Measurements from ENCODE around the gene MOGAT2. TPM values are rescaled to one million over a fixed set of nuclear protein-coding genes. Genes with fewer than 3 reads are reported as not detected.
"Not testable (repeated sequence)": the region's sequence is repeated elsewhere in the genome, so short reads cannot be mapped to it uniquely, and the experiment has no call there.

The MOGAT2 gene
- total RNA-seq, 1 donor from 2014 or later = not detected

DNA sequence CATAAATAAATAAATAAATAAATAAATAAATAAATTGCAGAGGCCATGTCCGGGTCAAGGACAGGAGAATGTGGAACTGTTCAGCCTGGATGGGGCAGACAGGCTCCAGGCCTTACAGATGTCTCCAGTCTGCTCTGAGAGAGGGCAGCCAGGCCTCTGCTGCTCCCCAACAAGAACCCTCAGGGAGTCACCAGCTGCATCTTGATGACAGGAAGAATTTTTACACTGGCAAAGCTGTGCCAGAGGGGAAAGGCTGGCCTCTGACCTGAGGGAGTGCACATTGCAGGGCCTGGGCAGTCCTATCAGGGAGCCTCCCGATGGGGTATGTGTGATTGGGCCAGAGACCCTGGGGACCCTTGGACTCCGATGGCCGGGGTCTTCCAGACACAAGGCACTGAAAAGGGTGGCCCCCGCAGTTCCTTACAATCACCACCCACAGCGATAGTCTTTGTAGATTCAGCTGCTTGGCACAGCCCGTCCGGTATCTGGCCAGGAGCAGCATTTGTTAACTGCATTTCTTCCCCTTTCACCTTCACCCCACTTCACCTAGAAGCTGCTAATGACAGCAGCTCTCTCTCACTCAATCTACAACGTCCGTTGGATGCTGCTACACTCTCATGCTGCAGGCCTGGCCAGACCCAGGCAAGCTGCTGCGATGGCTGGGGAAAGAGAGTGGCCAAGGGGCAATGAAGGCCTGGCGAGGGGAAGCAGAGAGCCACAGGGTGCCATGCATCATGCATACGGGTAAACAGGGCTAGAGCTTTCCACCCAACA, 8.1 kb downstream of the MOGAT2 start:
- intact Hi-C loops (cut with micrococcal nuclease) = no loop called here
- Mint-ChIP-seq H3K4me3 (ENCODE audit: low read depth) (no peak overlapping the region), H3K36me3 (ENCODE audit: low read depth) (no peaks in the 10 kb centered on the region), H3K9me3 (no peaks in the 10 kb centered on the region), H3K4me1 (ENCODE audit: low read depth) (no peaks in the 10 kb centered on the region), H3K27me3 (ENCODE audit: low read depth) (no peaks in the 10 kb centered on the region), H3K27ac (no peak overlapping the region)
- DNase-seq (ENCODE audit: low spot score) = no peak

GRCh38 chr11:75728992-75729391, 11.4 kb downstream of the MOGAT2 start:
- no peak for DNase-seq (ENCODE audit: low spot score)
- intact Hi-C loops (cut with micrococcal nuclease) = no loop called here
- Mint-ChIP-seq H3K36me3 (ENCODE audit: low read depth) (no peaks in the 10 kb centered on the region), H3K9me3 (no peaks in the 10 kb centered on the region), H3K4me3 (ENCODE audit: low read depth) (no peak overlapping the region), H3K4me1 (ENCODE audit: low read depth) (peaks cover 3% of the 10 kb centered on the region), H3K27ac (no peak overlapping the region), H3K27me3 (ENCODE audit: low read depth) (no peaks in the 10 kb centered on the region)

DNA sequence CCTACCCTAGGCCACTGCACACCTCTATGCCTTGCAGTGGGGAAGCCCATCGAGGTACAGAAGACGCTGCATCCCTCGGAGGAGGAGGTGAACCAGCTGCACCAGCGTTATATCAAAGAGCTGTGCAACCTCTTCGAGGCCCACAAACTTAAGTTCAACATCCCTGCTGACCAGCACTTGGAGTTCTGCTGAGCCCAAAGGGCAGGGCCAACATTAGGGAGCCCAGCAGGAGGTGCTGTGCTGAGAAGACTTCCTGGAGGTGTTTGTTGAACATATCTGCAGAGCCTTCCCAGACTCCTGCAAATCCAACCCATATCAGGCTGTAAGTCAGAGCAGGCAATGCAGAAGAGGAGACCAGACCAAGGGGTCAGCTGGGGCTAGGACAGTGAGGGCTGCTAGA, 13.5 kb downstream of the MOGAT2 start:
- DNase-seq (ENCODE audit: low spot score) = no peak
- Mint-ChIP-seq H3K9me3 (no peaks in the 10 kb centered on the region), H3K27me3 (ENCODE audit: low read depth) (no peaks in the 10 kb centered on the region), H3K4me1 (ENCODE audit: low read depth) (peaks cover 4% of the 10 kb centered on the region), H3K36me3 (ENCODE audit: low read depth) (no peaks in the 10 kb centered on the region), H3K27ac (no peak overlapping the region), H3K4me3 (ENCODE audit: low read depth) (no peak overlapping the region)
- intact Hi-C loops (cut with micrococcal nuclease) = no loop called here

GRCh38 chr11:75733071-75733430, 15.4 kb downstream of the MOGAT2 start:
- DNase-seq (ENCODE audit: low spot score) = no peak
- Mint-ChIP-seq H3K4me3 (ENCODE audit: low read depth) (no peak overlapping the region), H3K4me1 (ENCODE audit: low read depth) (peaks cover 4% of the 10 kb centered on the region), H3K9me3 (no peaks in the 10 kb centered on the region), H3K36me3 (ENCODE audit: low read depth) (no peaks in the 10 kb centered on the region), H3K27ac (no peak overlapping the region), H3K27me3 (ENCODE audit: low read depth) (peaks cover 4% of the 10 kb centered on the region)
- intact Hi-C loops (cut with micrococcal nuclease) = no loop called here

DNA sequence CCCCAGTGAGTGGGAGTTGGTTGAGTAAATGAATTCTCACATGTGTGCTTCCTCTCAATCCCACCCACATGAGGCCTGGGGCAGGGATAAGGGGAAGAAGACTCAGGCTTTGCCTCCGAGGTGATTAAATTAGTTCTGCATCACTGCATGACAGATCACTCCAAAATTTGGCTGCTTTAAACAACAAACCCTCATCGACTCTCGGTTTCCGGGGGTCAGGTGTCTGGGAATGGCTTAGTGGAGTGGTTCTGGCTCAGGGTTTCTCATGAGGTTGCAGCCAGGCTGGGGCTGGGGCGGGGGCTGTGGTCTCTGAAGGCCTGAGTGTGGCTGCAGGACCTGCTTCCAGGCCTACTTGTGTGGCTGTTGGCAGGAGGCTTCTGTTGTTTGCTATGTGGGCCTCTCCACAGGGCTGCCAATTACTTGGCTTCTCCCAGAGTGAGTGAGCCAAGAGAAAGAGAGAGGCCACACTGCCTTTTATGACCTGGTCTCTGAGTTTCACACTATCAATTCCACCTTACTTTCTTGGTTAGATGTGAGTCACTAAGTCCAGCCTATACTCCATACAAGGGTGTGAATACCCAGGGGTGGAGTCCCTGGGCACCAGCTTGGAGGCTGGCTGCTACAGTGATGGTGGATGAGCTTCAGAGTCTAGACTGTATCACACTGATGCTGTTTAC, 15.9 kb downstream of the MOGAT2 start:
- Mint-ChIP-seq H3K9me3 (no peaks in the 10 kb centered on the region), H3K36me3 (ENCODE audit: low read depth) (no peaks in the 10 kb centered on the region), H3K27me3 (ENCODE audit: low read depth) (peaks cover 4% of the 10 kb centered on the region), H3K4me1 (ENCODE audit: low read depth) (peaks cover 4% of the 10 kb centered on the region), H3K4me3 (ENCODE audit: low read depth) (no peak overlapping the region), H3K27ac (no peak overlapping the region)
- no peak for DNase-seq (ENCODE audit: low spot score)
- intact Hi-C loops (cut with micrococcal nuclease) = no loop called here

DNA sequence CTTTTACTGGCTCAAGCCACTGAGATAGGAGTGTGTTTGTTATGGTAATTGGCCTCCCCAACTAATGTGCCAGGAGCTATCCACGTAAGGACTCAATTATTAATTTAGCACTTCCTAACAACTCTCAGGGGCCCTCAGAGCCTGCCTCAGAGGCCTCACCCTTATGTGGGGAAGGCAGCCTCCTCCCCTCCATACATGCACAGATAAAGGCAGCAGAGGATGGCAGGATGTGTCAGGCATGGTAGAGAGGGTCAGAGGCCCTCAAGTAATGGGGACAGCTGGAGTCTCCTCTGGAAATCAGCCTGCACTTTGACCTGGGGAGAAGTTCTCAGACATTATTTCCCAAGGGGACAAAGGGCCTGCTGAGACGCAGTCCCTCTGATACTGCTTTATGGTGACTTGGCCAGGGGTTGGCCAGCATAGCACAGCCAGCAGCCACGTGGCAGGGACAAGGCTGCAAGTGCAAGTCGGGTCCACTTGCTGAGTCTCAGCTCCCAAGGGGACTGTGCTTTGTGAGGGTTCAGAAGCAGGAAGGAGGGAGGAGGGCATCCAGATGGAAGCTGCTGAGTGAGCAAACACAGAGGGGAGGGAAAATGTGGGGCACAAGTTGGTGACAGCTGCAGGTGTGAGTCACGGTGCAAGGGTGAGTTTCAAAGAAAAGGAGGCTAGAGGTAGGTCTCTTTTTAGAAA, 17.0 kb downstream of the MOGAT2 start:
- no peak for DNase-seq (ENCODE audit: low spot score)
- H3K9me3 Mint-ChIP-seq = no peaks in the 10 kb centered on the region
- intact Hi-C loops (cut with micrococcal nuclease) = no loop called here
- H3K36me3 Mint-ChIP-seq (ENCODE audit: low read depth) = no peaks in the 10 kb centered on the region
- no peak overlapping the region for H3K27ac Mint-ChIP-seq
- H3K4me3 Mint-ChIP-seq (ENCODE audit: low read depth) = no peak overlapping the region
- H3K27me3 Mint-ChIP-seq (ENCODE audit: low read depth) = peaks cover 10% of the 10 kb centered on the region
- peaks cover 4% of the 10 kb centered on the region for H3K4me1 Mint-ChIP-seq (ENCODE audit: low read depth)

- H3K27me3 Mint-ChIP-seq (ENCODE audit: low read depth) = peaks cover 17% of the 10 kb centered on the region
- H3K4me3 Mint-ChIP-seq (ENCODE audit: low read depth) = no peak overlapping the region
- DNase-seq (ENCODE audit: low spot score) = no peak
- no peaks in the 10 kb centered on the region for H3K9me3 Mint-ChIP-seq
- no peak overlapping the region for H3K27ac Mint-ChIP-seq
- no peaks in the 10 kb centered on the region for H3K36me3 Mint-ChIP-seq (ENCODE audit: low read depth)
- peaks cover 4% of the 10 kb centered on the region for H3K4me1 Mint-ChIP-seq (ENCODE audit: low read depth)
- intact Hi-C loops (cut with micrococcal nuclease) = no loop called here
These were observed 17.7 kb downstream of the MOGAT2 start for GRCh38 chr11:75735181-75735845.

- peaks cover 23% of the 10 kb centered on the region for H3K27me3 Mint-ChIP-seq (ENCODE audit: low read depth)
- intact Hi-C loops (cut with micrococcal nuclease) = no loop called here
- no peak overlapping the region for H3K27ac Mint-ChIP-seq
- no peak for DNase-seq (ENCODE audit: low spot score)
- no peak overlapping the region for H3K4me3 Mint-ChIP-seq (ENCODE audit: low read depth)
- H3K4me1 Mint-ChIP-seq (ENCODE audit: low read depth) = peaks cover 4% of the 10 kb centered on the region
- H3K36me3 Mint-ChIP-seq (ENCODE audit: low read depth) = no peaks in the 10 kb centered on the region
- H3K9me3 Mint-ChIP-seq = no peaks in the 10 kb centered on the region
These were observed 19.7 kb downstream of the MOGAT2 start for GRCh38 chr11:75737314-75737713.

- Mint-ChIP-seq H3K27ac (no peak overlapping the region), H3K9me3 (no peaks in the 10 kb centered on the region), H3K4me3 (ENCODE audit: low read depth) (no peak overlapping the region), H3K27me3 (ENCODE audit: low read depth) (peaks cover 34% of the 10 kb centered on the region), H3K4me1 (ENCODE audit: low read depth) (no peaks in the 10 kb centered on the region), H3K36me3 (ENCODE audit: low read depth) (no peaks in the 10 kb centered on the region)
- intact Hi-C loops (cut with micrococcal nuclease) = no loop called here
- DNase-seq (ENCODE audit: low spot score) = no peak
These were observed 23.0 kb downstream of the MOGAT2 start for GRCh38 chr11:75740681-75741080.

GRCh38 chr11:75743159-75743558, 25.5 kb downstream of the MOGAT2 start:
- intact Hi-C loops (cut with micrococcal nuclease); H3K9me3 Mint-ChIP-seq; DNase-seq (ENCODE audit: low spot score); H3K4me3 Mint-ChIP-seq (ENCODE audit: low read depth); H3K36me3 Mint-ChIP-seq (ENCODE audit: low read depth); H3K27ac Mint-ChIP-seq; H3K4me1 Mint-ChIP-seq (ENCODE audit: low read depth): not testable (repeated sequence)
- H3K27me3 Mint-ChIP-seq (ENCODE audit: low read depth) = peaks cover 33% of the 10 kb centered on the region

- Mint-ChIP-seq H3K27me3 (ENCODE audit: low read depth) (peaks cover 30% of the 10 kb centered on the region), H3K4me1 (ENCODE audit: low read depth) (no peaks in the 10 kb centered on the region)
- intact Hi-C loops (cut with micrococcal nuclease) = no loop called here
These were observed 26.3 kb downstream of the MOGAT2 start for GRCh38 chr11:75743711-75744563.

GRCh38 chr11:75745807-75746206, 28.2 kb downstream of the MOGAT2 start:
- no peak overlapping the region for H3K27ac Mint-ChIP-seq
- peaks cover 22% of the 10 kb centered on the region for H3K27me3 Mint-ChIP-seq (ENCODE audit: low read depth)
- H3K9me3 Mint-ChIP-seq = no peaks in the 10 kb centered on the region
- no peak for DNase-seq (ENCODE audit: low spot score)
- no peaks in the 10 kb centered on the region for H3K36me3 Mint-ChIP-seq (ENCODE audit: low read depth)
- intact Hi-C loops (cut with micrococcal nuclease) = no loop called here
- no peak overlapping the region for H3K4me3 Mint-ChIP-seq (ENCODE audit: low read depth)
- no peaks in the 10 kb centered on the region for H3K4me1 Mint-ChIP-seq (ENCODE audit: low read depth)

More at GRCh38 chr11:75743711-75744563, 26.3 kb downstream of the MOGAT2 start:
- Mint-ChIP-seq H3K4me3 (ENCODE audit: low read depth) (no peak overlapping the region), H3K27ac (no peak overlapping the region), H3K9me3 (no peaks in the 10 kb centered on the region), H3K36me3 (ENCODE audit: low read depth) (no peaks in the 10 kb centered on the region)
- DNase-seq (ENCODE audit: low spot score) = no peak
